OCI-LY1 (cell line): ENCODE data around the gene TULP4.
"Not testable (repeated sequence)": the region's sequence is repeated elsewhere in the genome, so short reads cannot be mapped to it uniquely, and the experiment has no call there.

Experiments used
- EZH2 ChIP-seq: fragments of 200-600 bp; sonication (generic), shearing (Covaris generic); IDR thresholded peaks from 2 replicates; pipeline ENCODE4 v1.8.0; 2017; ENCODE audit warnings: borderline replicate concordance, mixed run types, mild to moderate bottlenecking, antibody characterized with exemption, low read length, moderate library complexity, mixed read lengths
- TF ChIP-seq, protein P1 (sequence below): fragments of 200-600 bp; sonication (generic), shearing (Covaris generic); IDR thresholded peaks from 2 replicates; pipeline ENCODE4 v1.5.1; 2017; ENCODE audit warnings: mild to moderate bottlenecking, antibody characterized with exemption, low read length, moderate library complexity, mixed read lengths

DNA sequence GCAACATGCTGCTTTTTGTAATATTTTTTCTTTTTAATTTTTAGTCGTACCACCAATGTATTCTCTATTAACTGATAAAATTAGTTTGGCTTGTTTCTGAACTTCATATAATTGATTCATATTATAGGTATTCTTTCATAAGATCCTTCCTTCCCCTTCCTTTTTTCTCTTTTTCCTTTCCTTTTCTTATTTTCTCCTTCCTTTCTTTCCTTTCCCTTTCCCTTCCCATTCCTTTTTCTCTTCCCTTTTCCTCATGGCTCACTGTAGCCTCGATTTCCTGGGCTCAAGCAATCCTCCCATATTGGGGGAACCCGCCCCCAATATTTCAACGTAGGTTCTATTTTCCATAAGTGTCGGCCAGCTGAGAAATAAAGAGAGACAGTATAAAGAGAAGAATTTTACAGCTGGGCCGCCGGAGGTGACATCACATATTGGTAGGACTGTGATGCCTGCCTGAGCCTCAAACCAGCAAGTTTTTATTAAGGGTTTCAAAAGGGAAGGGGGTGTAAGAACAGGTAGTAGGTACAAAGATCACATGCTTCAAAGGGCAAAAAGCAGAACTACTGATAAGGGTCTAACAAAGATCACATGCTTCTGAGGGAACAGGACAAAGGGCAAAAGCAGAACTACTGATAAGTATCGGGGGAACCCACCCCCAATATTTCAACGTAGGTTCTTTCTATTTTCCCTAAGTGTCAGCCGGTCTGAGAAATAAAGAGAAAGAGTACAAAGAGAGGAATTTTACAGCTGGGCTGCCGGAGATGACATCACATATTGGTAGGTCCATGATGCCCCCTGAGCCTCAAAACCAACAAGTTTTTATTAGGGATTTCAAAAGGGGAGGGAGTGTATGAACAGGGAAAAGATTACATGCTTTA is 16.1 kb upstream of the TULP4 start:
- not testable (repeated sequence) for TF ChIP-seq EZH2
- TF ChIP-seq, protein P1, sequence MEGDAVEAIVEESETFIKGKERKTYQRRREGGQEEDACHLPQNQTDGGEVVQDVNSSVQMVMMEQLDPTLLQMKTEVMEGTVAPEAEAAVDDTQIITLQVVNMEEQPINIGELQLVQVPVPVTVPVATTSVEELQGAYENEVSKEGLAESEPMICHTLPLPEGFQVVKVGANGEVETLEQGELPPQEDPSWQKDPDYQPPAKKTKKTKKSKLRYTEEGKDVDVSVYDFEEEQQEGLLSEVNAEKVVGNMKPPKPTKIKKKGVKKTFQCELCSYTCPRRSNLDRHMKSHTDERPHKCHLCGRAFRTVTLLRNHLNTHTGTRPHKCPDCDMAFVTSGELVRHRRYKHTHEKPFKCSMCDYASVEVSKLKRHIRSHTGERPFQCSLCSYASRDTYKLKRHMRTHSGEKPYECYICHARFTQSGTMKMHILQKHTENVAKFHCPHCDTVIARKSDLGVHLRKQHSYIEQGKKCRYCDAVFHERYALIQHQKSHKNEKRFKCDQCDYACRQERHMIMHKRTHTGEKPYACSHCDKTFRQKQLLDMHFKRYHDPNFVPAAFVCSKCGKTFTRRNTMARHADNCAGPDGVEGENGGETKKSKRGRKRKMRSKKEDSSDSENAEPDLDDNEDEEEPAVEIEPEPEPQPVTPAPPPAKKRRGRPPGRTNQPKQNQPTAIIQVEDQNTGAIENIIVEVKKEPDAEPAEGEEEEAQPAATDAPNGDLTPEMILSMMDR = not testable (repeated sequence)
